Measurements from ENCODE around the gene ARHGAP9.

Gene ARHGAP9

GRCh38 chr12:57462251-57462911 is 17.3 kb downstream of the ARHGAP9 start (continued):
- TF ChIP-seq YY2 (tag by site-specific recombination; IDR thresholded peaks at IDR 0.05) (no peak), MZF1 (tag by site-specific recombination; IDR thresholded peaks at IDR 0.05; ENCODE audit: borderline replicate concordance) (peak; percentile 76; the same call in 1 of the 2 replicates), YY1 (tag by site-specific recombination; IDR thresholded peaks at IDR 0.05) (no peak), ZNF19 (tag by site-specific recombination; IDR thresholded peaks at IDR 0.05; ENCODE audit: low read depth) (no peak), ZSCAN5A (tag by site-specific recombination; IDR thresholded peaks at IDR 0.05) (no peak), ZNF239 (tag by site-specific recombination; IDR thresholded peaks at IDR 0.05) (no peak), ZNF677 (tag by site-specific recombination; IDR thresholded peaks at IDR 0.05) (no peak), ZNF354C (tag by site-specific recombination; IDR thresholded peaks at IDR 0.05; ENCODE audit: borderline replicate concordance, low read depth) (no peak), KLF17 (tag by site-specific recombination; IDR thresholded peaks at IDR 0.05) (peak; percentile 85; the same call in 1 of the 2 replicates), ZNF221 (tag by site-specific recombination; IDR thresholded peaks at IDR 0.05; ENCODE audit: borderline replicate concordance) (no peak), ZNF266 (tag by site-specific recombination; IDR thresholded peaks at IDR 0.05; ENCODE audit: low read depth) (no peak), ZNF133 (tag by site-specific recombination; IDR thresholded peaks at IDR 0.05) (no peak), ZNF138 (tag by site-specific recombination; IDR thresholded peaks at IDR 0.05; ENCODE audit: borderline replicate concordance) (no peak), ZFP69B (tag by site-specific recombination; IDR thresholded peaks at IDR 0.05) (peak; percentile 99), ZNF837 (tag by site-specific recombination; IDR thresholded peaks at IDR 0.05) (no peak), ZBTB10 (tag by site-specific recombination; IDR thresholded peaks at IDR 0.05) (no peak; the same call in none of the 2 replicates), ZNF18 (tag by site-specific recombination; IDR thresholded peaks at IDR 0.05) (no peak), HOXA7 (CRISPR knock-in tag; IDR thresholded peaks at IDR 0.05; ENCODE audit: borderline replicate concordance) (no peak), ZNF426 (tag by site-specific recombination; IDR thresholded peaks at IDR 0.05) (no peak), ZBTB44 (tag by site-specific recombination; IDR thresholded peaks at IDR 0.05) (no peak), ZNF155 (tag by site-specific recombination; IDR thresholded peaks at IDR 0.05) (no peak), GLIS2 (tag by site-specific recombination; IDR thresholded peaks at IDR 0.05) (peak; percentile 88), ZNF707 (tag by site-specific recombination; IDR thresholded peaks at IDR 0.05) (no peak), ZNF843 (tag by site-specific recombination; IDR thresholded peaks at IDR 0.05) (no peak), ZSCAN23 (tag by site-specific recombination; IDR thresholded peaks at IDR 0.05) (no peak), ZNF10 (tag by site-specific recombination; IDR thresholded peaks at IDR 0.05) (no peak), GFI1B (tag by site-specific recombination; IDR thresholded peaks at IDR 0.05) (0 out of 2 replicates have a peak, but pooled peaks have one; percentile 10), ZBTB26 (tag by site-specific recombination; optimal IDR thresholded peaks at IDR 0.05) (peak; percentile 50), OVOL3 (tag by site-specific recombination; IDR thresholded peaks at IDR 0.05) (no peak), ZFP41 (tag by site-specific recombination; IDR thresholded peaks at IDR 0.05; ENCODE audit: borderline replicate concordance) (no peak)

Measured in HEK293 (cell line).